Neural crest cell (in vitro differentiated cells): ENCODE data around the gene PDE6G. TPM values are rescaled to one million over a fixed set of nuclear protein-coding genes. Genes with fewer than 3 reads are reported as not detected.

Experiments
- DNase-seq: peaks from one replicate; pipeline ENCODE4 v3.0.0; 2021; ENCODE audit warnings: low read depth, mixed read lengths, low spot score
- H3K27ac Mint-ChIP-seq: one replicate; pipeline ENCODE4 v1.8.0; 2021; ENCODE audit warnings: mild to moderate bottlenecking, mixed read lengths; ENCODE audit not compliant: unreplicated experiment
- H3K27me3 Mint-ChIP-seq: 2 replicates; pipeline ENCODE4 v1.8.0; 2021; ENCODE audit warnings: low read depth, mild to moderate bottlenecking, mixed read lengths
- H3K36me3 Mint-ChIP-seq: 2 replicates; pipeline ENCODE4 v1.8.0; 2021; ENCODE audit warnings: low read depth, mild to moderate bottlenecking, mixed read lengths
- H3K4me1 Mint-ChIP-seq: 2 replicates; pipeline ENCODE4 v1.8.0; 2021; ENCODE audit warnings: mixed read lengths
- H3K4me3 Mint-ChIP-seq: one replicate; pipeline ENCODE4 v1.8.0; 2021; ENCODE audit warnings: mild to moderate bottlenecking, mixed read lengths
- H3K9me3 Mint-ChIP-seq: 2 replicates; pipeline ENCODE4 v1.8.0; 2021; ENCODE audit warnings: mixed read lengths
- CTCF ChIP-seq: fragments of 200-600 bp; sonication (generic); conservative IDR thresholded peaks from 2 replicates; pipeline ENCODE4 v1.5.0; 2021; ENCODE audit warnings: antibody characterized with exemption, mild to moderate bottlenecking
- total RNA-seq: library from RNA; stranded (reverse); gene quantifications from 2 replicates; pipeline ENCODE4 v1.2.1, GENCODE V29; 2021

Gene PDE6G
- total RNA-seq, 1 donor from 2014 or later: 0.79 TPM

GRCh38 chr17:81650951-81651350, 5.4 kb downstream of the PDE6G start:
- Mint-ChIP-seq H3K27me3 (no peaks in the 10 kb centered on the region), H3K27ac (no peak overlapping the region), H3K9me3 (no peaks in the 10 kb centered on the region), H3K36me3 (no peaks in the 10 kb centered on the region), H3K4me3 (no peak overlapping the region), H3K4me1 (peaks cover 11% of the 10 kb centered on the region)
- no peak for DNase-seq
- TF ChIP-seq CTCF: no peak

- Mint-ChIP-seq H3K27ac (no peak overlapping the region), H3K27me3 (no peaks in the 10 kb centered on the region), H3K4me1 (peaks cover 11% of the 10 kb centered on the region), H3K36me3 (no peaks in the 10 kb centered on the region), H3K9me3 (no peaks in the 10 kb centered on the region), H3K4me3 (no peak overlapping the region)
- no peak for TF ChIP-seq CTCF
- DNase-seq: no peak
Measured at GRCh38 chr17:81648707-81649085, 7.6 kb downstream of the PDE6G start.

GRCh38 chr17:81648013-81648706, 8.2 kb downstream of the PDE6G start:
- H3K36me3 Mint-ChIP-seq: no peaks in the 10 kb centered on the region
- H3K27me3 Mint-ChIP-seq: no peaks in the 10 kb centered on the region
- peaks cover 5% of the 10 kb centered on the region for H3K4me1 Mint-ChIP-seq
- no peak overlapping the region for H3K27ac Mint-ChIP-seq
- H3K4me3 Mint-ChIP-seq: no peak overlapping the region
- no peaks in the 10 kb centered on the region for H3K9me3 Mint-ChIP-seq
- no peak for TF ChIP-seq CTCF
- no peak for DNase-seq

- no peak for TF ChIP-seq CTCF
- Mint-ChIP-seq H3K9me3 (no peaks in the 10 kb centered on the region), H3K27me3 (no peaks in the 10 kb centered on the region), H3K4me3 (peak overlapping the region; percentile 12), H3K36me3 (no peaks in the 10 kb centered on the region), H3K27ac (no peak overlapping the region), H3K4me1 (peaks cover 3% of the 10 kb centered on the region)
- no peak for DNase-seq
Measured at GRCh38 chr17:81647640-81648012, 8.7 kb downstream of the PDE6G start.

GRCh38 chr17:81646869-81647600, 9.3 kb downstream of the PDE6G start:
- Mint-ChIP-seq H3K4me1 (peaks cover 3% of the 10 kb centered on the region), H3K27ac (peak overlapping the region; percentile 12), H3K27me3 (no peaks in the 10 kb centered on the region), H3K36me3 (no peaks in the 10 kb centered on the region), H3K9me3 (no peaks in the 10 kb centered on the region), H3K4me3 (peak overlapping the region; percentile 12)
- no peak for DNase-seq
- TF ChIP-seq CTCF: no peak
